HepG2 (cell line): Measurements from ENCODE around the gene AANAT. TPM values are rescaled to one million over a fixed set of nuclear protein-coding genes. Genes with fewer than 3 reads are reported as not detected.

Experiments
- ATF1 ChIP-seq: IDR thresholded peaks from 2 replicates; pipeline ENCODE4 v1.6.1; 2016; ENCODE audit warnings: mild to moderate bottlenecking, control low read depth
- ATF2 ChIP-seq: sonication (generic); formaldehyde crosslinking; IDR thresholded peaks from 2 replicates; pipeline ENCODE4 v1.4.0; 2020; ENCODE audit warnings: missing genetic modification reagents
- CHD2 ChIP-seq: IDR thresholded peaks from 2 replicates; pipeline ENCODE4 v1.6.1; 2011; ENCODE audit warnings: low read depth, low read length, improper control_type of control experiment
- DMAP1 ChIP-seq: IDR thresholded peaks from 2 replicates; pipeline ENCODE4 v1.6.1; 2016
- FLYWCH1 ChIP-seq: sonication (generic); formaldehyde crosslinking; IDR thresholded peaks from 2 replicates; pipeline ENCODE4 v1.8.1; 2023; ENCODE audit warnings: mild to moderate bottlenecking, missing genetic modification reagents
- HNRNPK ChIP-seq: fragments of 200-400 bp; formaldehyde crosslinking; IDR thresholded peaks from 2 replicates; pipeline ENCODE4 v1.6.1; 2018; ENCODE audit warnings: low read length, low read depth, moderate library complexity, mild to moderate bottlenecking; ENCODE audit not compliant: poor library complexity, severe bottlenecking
- IRX3 ChIP-seq: sonication (generic); formaldehyde crosslinking; IDR thresholded peaks from 2 replicates; pipeline ENCODE4 v1.8.1; 2023; ENCODE audit warnings: mild to moderate bottlenecking, low read depth, missing genetic modification reagents, borderline replicate concordance
- KAT2B ChIP-seq: fragments of 150-350 bp; IDR thresholded peaks from 2 replicates; pipeline ENCODE4 v1.6.1; 2014; ENCODE audit warnings: low read depth, low read length, borderline replicate concordance
- MAF1 ChIP-seq: sonication (generic); formaldehyde crosslinking; IDR thresholded peaks from 2 replicates; pipeline ENCODE4 v1.5.0; 2020; ENCODE audit warnings: missing genetic modification reagents, borderline replicate concordance
- NFE2L1 ChIP-seq: sonication (generic); formaldehyde crosslinking; IDR thresholded peaks from 2 replicates; pipeline ENCODE4 v1.4.0; 2020; ENCODE audit warnings: missing genetic modification reagents, mild to moderate bottlenecking, borderline replicate concordance
- PITX1 ChIP-seq: sonication (generic); formaldehyde crosslinking; IDR thresholded peaks from 2 replicates; pipeline ENCODE4 v1.5.1; 2020; ENCODE audit warnings: mild to moderate bottlenecking, missing genetic modification reagents
- U2AF2 ChIP-seq: fragments of 200-400 bp; formaldehyde crosslinking; IDR thresholded peaks from 2 replicates; pipeline ENCODE4 v1.6.1; 2017; ENCODE audit warnings: low read depth, mild to moderate bottlenecking, low read length
- ZFAT ChIP-seq: sonication (generic); formaldehyde crosslinking; conservative IDR thresholded peaks from 2 replicates; pipeline ENCODE4 v1.8.1; 2023; ENCODE audit warnings: missing genetic modification reagents, inconsistent platforms
- ZNF12 ChIP-seq: sonication (generic); formaldehyde crosslinking; IDR thresholded peaks from 2 replicates; pipeline ENCODE4 v1.5.0; 2020; ENCODE audit warnings: missing genetic modification reagents
- ZNF142 ChIP-seq: sonication (generic); formaldehyde crosslinking; IDR thresholded peaks from 2 replicates; pipeline ENCODE4 v1.4.0; 2020; ENCODE audit warnings: missing genetic modification reagents
- ZNF740 ChIP-seq: sonication (generic); formaldehyde crosslinking; IDR thresholded peaks from 2 replicates; pipeline ENCODE4 v1.4.0; 2020; ENCODE audit warnings: missing genetic modification reagents
- ZNF839 ChIP-seq: sonication (generic); formaldehyde crosslinking; IDR thresholded peaks from 2 replicates; pipeline ENCODE4 v1.4.0; 2020; ENCODE audit warnings: missing genetic modification reagents, mild to moderate bottlenecking, borderline replicate concordance
- polyA plus RNA-seq, 8 experiments: library from polyadenylated mRNA; depleted of rRNA in 3 of 8; stranded (reverse) in 7 of 8; unstranded in 1 of 8; fragments of >200 nt; fragmentation: Illumina TruSeq in 4 of 8; extraction: Trizol in 4 of 8; gene quantifications; 2 replicates each; pipeline versions ENCODE4 v1.2.1 to v1.2.3, GENCODE V29; 2011 to 2016; ENCODE audit warnings: low read depth in 4 of 8, missing spikeins in 1 of 8, mixed read lengths in 1 of 8; ENCODE audit not compliant: insufficient read depth in 1 of 8
- total RNA-seq, 5 experiments: library from RNA; depleted of rRNA; stranded (reverse); fragments of >200 nt; fragmentation: Illumina TruSeq; extraction: Trizol; gene quantifications; 2 replicates each; pipeline ENCODE4 v1.2.3, GENCODE V29; 2016; ENCODE audit warnings: low read depth in 1 of 5
- TF ChIP-seq, protein P1 (sequence below): sonication (generic); formaldehyde crosslinking; IDR thresholded peaks from 2 replicates; pipeline ENCODE4 v1.4.0; 2020; ENCODE audit warnings: mild to moderate bottlenecking, missing genetic modification reagents
- TF ChIP-seq, protein P2 (sequence below): sonication (generic); formaldehyde crosslinking; IDR thresholded peaks from 2 replicates; pipeline ENCODE4 v1.8.1; 2023; ENCODE audit warnings: mild to moderate bottlenecking, moderate library complexity, missing genetic modification reagents

Gene AANAT
- total and polyA plus RNA-seq, 2 of the 13 experiments (the other 11 are each of a cell fraction or from before 2014, with no cell fraction given), result 0.07 TPM; not detected in 1

GRCh38 chr17:76506408-76507345 is 39.3 kb downstream of the AANAT start (continued):
- TF ChIP-seq ZNF142 (CRISPR knock-in tag) (no peak), ZFAT (CRISPR knock-in tag) (no peak), ATF1 (no peak), MAF1 (no peak), NFE2L1 (CRISPR knock-in tag) (no peak), HNRNPK (no peak), CHD2 (no peak), ZNF839 (CRISPR knock-in tag) (no peak), ZNF740 (no peak), U2AF2 (no peak), KAT2B (no peak), ATF2 (CRISPR knock-in tag) (0 out of 2 replicates have a peak, but pooled peaks have one; percentile 47), IRX3 (CRISPR knock-in tag) (no peak), FLYWCH1 (CRISPR knock-in tag) (no peak), DMAP1 (CRISPR knock-in tag) (peak; percentile 70), PITX1 (no peak), ZNF12 (CRISPR knock-in tag) (no peak)
- TF ChIP-seq, protein P1, sequence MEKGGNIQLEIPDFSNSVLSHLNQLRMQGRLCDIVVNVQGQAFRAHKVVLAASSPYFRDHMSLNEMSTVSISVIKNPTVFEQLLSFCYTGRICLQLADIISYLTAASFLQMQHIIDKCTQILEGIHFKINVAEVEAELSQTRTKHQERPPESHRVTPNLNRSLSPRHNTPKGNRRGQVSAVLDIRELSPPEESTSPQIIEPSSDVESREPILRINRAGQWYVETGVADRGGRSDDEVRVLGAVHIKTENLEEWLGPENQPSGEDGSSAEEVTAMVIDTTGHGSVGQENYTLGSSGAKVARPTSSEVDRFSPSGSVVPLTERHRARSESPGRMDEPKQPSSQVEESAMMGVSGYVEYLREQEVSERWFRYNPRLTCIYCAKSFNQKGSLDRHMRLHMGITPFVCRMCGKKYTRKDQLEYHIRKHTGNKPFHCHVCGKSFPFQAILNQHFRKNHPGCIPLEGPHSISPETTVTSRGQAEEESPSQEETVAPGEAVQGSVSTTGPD (CRISPR knock-in tag), result no peak
- TF ChIP-seq, protein P2, sequence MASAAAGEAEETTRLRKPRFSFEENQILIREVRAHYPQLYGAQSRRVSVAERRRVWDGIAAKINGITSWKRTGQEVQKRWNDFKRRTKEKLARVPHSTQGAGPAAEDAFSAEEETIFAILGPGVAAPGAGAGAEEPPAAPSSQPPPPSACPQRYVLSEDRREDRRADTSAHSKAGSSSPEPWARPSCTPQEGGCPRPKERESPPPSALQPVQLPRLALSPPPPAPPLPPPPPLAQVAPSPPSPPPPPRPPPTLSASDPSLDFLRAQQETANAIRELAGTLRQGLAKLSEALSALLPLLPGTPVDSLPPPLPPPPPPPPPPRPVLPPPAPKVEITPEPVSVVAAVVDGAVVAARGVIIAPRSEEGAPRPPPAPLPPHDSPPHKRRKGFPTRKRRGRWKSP (CRISPR knock-in tag), result peak; percentile 60; the same call in 1 of the 2 replicates
